Karpas-422 (cell line): ENCODE measurements around the gene WDR36. TPM values are rescaled to one million over a fixed set of nuclear protein-coding genes. Genes with fewer than 3 reads are reported as not detected.

Experiments
- DNase-seq: peaks from one replicate; pipeline ENCODE4 v3.0.0-alpha.2; 2015
- H2AFZ ChIP-seq: fragments of 200-600 bp; sonication (generic); 2 replicates; pipeline ENCODE4 v1.6.1; 2014; ENCODE audit warnings: antibody characterized with exemption, low read length, mixed read lengths
- H3K27ac ChIP-seq: fragments of 200-600 bp; sonication (generic); 2 replicates; pipeline ENCODE4 v1.5.1; 2014; ENCODE audit warnings: mild to moderate bottlenecking, low read length, moderate library complexity
- H3K27me3 ChIP-seq: fragments of 200-600 bp; sonication (generic); 2 replicates; pipeline ENCODE4 v1.6.1; 2014; ENCODE audit warnings: low read length, mixed read lengths
- H3K36me3 ChIP-seq: fragments of 200-600 bp; sonication (generic); 2 replicates; pipeline ENCODE4 v1.6.1; 2014; ENCODE audit warnings: low read length, mixed read lengths; ENCODE audit not compliant: insufficient read depth
- H3K4me1 ChIP-seq: fragments of 200-600 bp; sonication (generic); 2 replicates; pipeline ENCODE4 v1.6.1; 2014; ENCODE audit warnings: mild to moderate bottlenecking, low read length, mixed read lengths
- H3K4me2 ChIP-seq: fragments of 200-600 bp; sonication (generic); 2 replicates; pipeline ENCODE4 v1.6.1; 2014; ENCODE audit warnings: low read length, low read depth, mild to moderate bottlenecking; ENCODE audit not compliant: poor library complexity, severe bottlenecking
- H3K4me3 ChIP-seq: fragments of 200-600 bp; sonication (generic); 2 replicates; pipeline ENCODE4 v1.5.1; 2014; ENCODE audit warnings: mild to moderate bottlenecking, antibody characterized with exemption, low read length, mixed read lengths
- H3K79me2 ChIP-seq: fragments of 200-600 bp; sonication (generic); 2 replicates; pipeline ENCODE4 v1.6.1; 2014; ENCODE audit warnings: mild to moderate bottlenecking, low read length, mixed read lengths
- H3K9ac ChIP-seq: fragments of 200-600 bp; sonication (generic); 2 replicates; pipeline ENCODE4 v1.6.0; 2014; ENCODE audit warnings: low read length
- H3K9me2 ChIP-seq: fragments of 200-600 bp; sonication (generic), shearing (Covaris generic); replicated peaks from 2 replicates; pipeline ENCODE4 v1.6.0; 2014; ENCODE audit warnings: mild to moderate bottlenecking, low read length, moderate library complexity; ENCODE audit not compliant: insufficient read depth
- H3K9me3 ChIP-seq: fragments of 300-700, 200-600 bp; sonication (generic); 2 replicates; pipeline ENCODE4 v1.6.1; 2014; ENCODE audit warnings: low read length, mixed read lengths
- H4K20me1 ChIP-seq: fragments of 200-600 bp; sonication (generic); 2 replicates; pipeline ENCODE4 v1.6.1; 2014; ENCODE audit warnings: mild to moderate bottlenecking, antibody characterized with exemption, low read length, low read depth; ENCODE audit not compliant: insufficient read depth
- total RNA-seq: library from RNA; depleted of rRNA; stranded (reverse); fragments of >200 nt; shearing (Covaris generic); gene quantifications from 2 replicates; pipeline ENCODE4 v1.2.3, GENCODE V29; 2014; ENCODE audit warnings: low replicate concordance

Gene WDR36
- total RNA-seq, 1 experiment from 2014 or later = 73.5 TPM

DNA sequence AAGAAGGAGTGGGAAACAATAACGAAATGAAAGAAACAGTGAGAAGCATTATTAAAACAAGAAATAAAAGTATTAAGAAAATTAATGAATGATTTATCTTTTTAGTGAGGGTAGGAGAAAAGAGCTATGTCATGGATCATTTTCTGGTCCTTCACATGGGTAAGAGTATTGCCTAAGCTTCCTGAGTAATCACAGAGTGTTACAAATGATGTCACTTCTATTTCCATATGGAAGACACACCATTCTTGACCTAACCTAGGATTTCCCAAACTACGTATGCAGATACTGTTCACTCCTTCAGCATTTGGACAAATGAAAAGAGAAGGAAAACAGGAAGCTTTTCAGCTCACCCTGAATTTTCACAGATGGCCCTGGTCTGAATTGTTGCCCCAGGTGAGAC is 23.9 kb upstream of the WDR36 start:
- no peaks in the 10 kb centered on the region for H3K9me3 ChIP-seq
- no peak overlapping the region for H2AFZ ChIP-seq
- H3K27ac ChIP-seq = no peak overlapping the region
- no peaks in the 10 kb centered on the region for H4K20me1 ChIP-seq
- H3K9me2 ChIP-seq = no peaks in the 10 kb centered on the region
- no peaks in the 10 kb centered on the region for H3K79me2 ChIP-seq
- H3K4me1 ChIP-seq = no peaks in the 10 kb centered on the region
- no peak overlapping the region for H3K4me2 ChIP-seq
- no peak overlapping the region for H3K9ac ChIP-seq
- no peak overlapping the region for H3K4me3 ChIP-seq
- H3K36me3 ChIP-seq = no peaks in the 10 kb centered on the region
- H3K27me3 ChIP-seq = no peaks in the 10 kb centered on the region
- no peak for DNase-seq

DNA sequence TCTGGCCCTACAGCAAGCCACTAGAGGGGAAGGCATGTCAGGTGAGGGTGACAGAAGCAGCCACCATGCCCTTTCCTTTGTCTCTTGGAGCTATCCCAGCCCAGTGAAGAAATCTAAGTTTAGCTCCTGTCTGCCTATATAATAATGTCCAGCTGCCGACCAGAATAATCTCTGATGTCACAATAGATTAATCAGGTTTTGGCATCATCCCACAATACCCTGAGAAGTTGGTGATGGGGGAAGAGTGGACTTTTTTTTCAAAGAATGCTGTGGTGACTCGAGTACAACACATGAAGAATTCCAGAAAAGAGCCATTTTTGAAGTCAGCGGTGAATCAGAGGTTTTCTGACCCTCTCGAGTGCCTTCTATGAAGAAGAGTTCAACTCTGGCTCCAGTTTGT is 22.3 kb upstream of the WDR36 start:
- no peaks in the 10 kb centered on the region for H4K20me1 ChIP-seq
- H3K36me3 ChIP-seq = no peaks in the 10 kb centered on the region
- no peak for DNase-seq
- no peaks in the 10 kb centered on the region for H3K9me2 ChIP-seq
- no peak overlapping the region for H3K9ac ChIP-seq
- no peak overlapping the region for H3K4me2 ChIP-seq
- H3K79me2 ChIP-seq = no peaks in the 10 kb centered on the region
- H3K4me1 ChIP-seq = peaks cover under 1% of the 10 kb centered on the region; the same call in 1 of the 2 replicates
- H3K4me3 ChIP-seq = no peak overlapping the region
- no peaks in the 10 kb centered on the region for H3K9me3 ChIP-seq
- H3K27me3 ChIP-seq = no peaks in the 10 kb centered on the region
- no peak overlapping the region for H2AFZ ChIP-seq
- H3K27ac ChIP-seq = no peak overlapping the region

- H4K20me1 ChIP-seq = no peaks in the 10 kb centered on the region
- DNase-seq = no peak
- no peak overlapping the region for H3K27ac ChIP-seq
- H3K9me3 ChIP-seq = no peaks in the 10 kb centered on the region
- H3K9me2 ChIP-seq = no peaks in the 10 kb centered on the region
- H3K4me3 ChIP-seq = no peak overlapping the region
- H3K79me2 ChIP-seq = no peaks in the 10 kb centered on the region
- peaks cover 7% of the 10 kb centered on the region for H3K4me1 ChIP-seq
- H3K9ac ChIP-seq = no peak overlapping the region
- no peaks in the 10 kb centered on the region for H3K36me3 ChIP-seq
- H2AFZ ChIP-seq = no peak overlapping the region
- no peaks in the 10 kb centered on the region for H3K27me3 ChIP-seq
- H3K4me2 ChIP-seq = no peak overlapping the region
Measured at GRCh38 chr5:111070272-111071134, 21.6 kb upstream of the WDR36 start.

GRCh38 chr5:111071413-111071812 is 20.7 kb upstream of the WDR36 start, which contains the start of gene TSLP:
TSS of gene TSLP (plus strand) at chr5:111071713. CDS start at chr5:111071891, 178 bp downstream.
- H3K36me3 ChIP-seq = no peaks in the 10 kb centered on the region
- no peaks in the 10 kb centered on the region for H3K79me2 ChIP-seq
- no peak within 1 kb of the TSS for H3K4me2 ChIP-seq
- H4K20me1 ChIP-seq = no peaks in the 10 kb centered on the region
- no peaks in the 10 kb centered on the region for H3K27me3 ChIP-seq
- H3K9ac ChIP-seq = no peak within 1 kb of the TSS
- H3K27ac ChIP-seq = no peak within 1 kb of the TSS
- no peaks in the 10 kb centered on the region for H3K9me2 ChIP-seq
- no peak for DNase-seq
- H3K4me3 ChIP-seq = no peak within 1 kb of the TSS
- H3K9me3 ChIP-seq = no peaks in the 10 kb centered on the region
- peaks cover 16% of the 10 kb centered on the region for H3K4me1 ChIP-seq
- H2AFZ ChIP-seq = no peak within 1 kb of the TSS

GRCh38 chr5:111072949-111073682 is 19.0 kb upstream of the WDR36 start:
- H3K4me2 ChIP-seq = no peak overlapping the region
- H3K27me3 ChIP-seq = no peaks in the 10 kb centered on the region
- H3K27ac ChIP-seq = no peak overlapping the region
- H3K36me3 ChIP-seq = no peaks in the 10 kb centered on the region
- DNase-seq = no peak
- peaks cover 16% of the 10 kb centered on the region for H3K4me1 ChIP-seq
- no peaks in the 10 kb centered on the region for H4K20me1 ChIP-seq
- H3K79me2 ChIP-seq = no peaks in the 10 kb centered on the region
- no peak overlapping the region for H2AFZ ChIP-seq
- no peaks in the 10 kb centered on the region for H3K9me3 ChIP-seq
- no peak overlapping the region for H3K9ac ChIP-seq
- H3K9me2 ChIP-seq = no peaks in the 10 kb centered on the region
- no peak overlapping the region for H3K4me3 ChIP-seq

DNA sequence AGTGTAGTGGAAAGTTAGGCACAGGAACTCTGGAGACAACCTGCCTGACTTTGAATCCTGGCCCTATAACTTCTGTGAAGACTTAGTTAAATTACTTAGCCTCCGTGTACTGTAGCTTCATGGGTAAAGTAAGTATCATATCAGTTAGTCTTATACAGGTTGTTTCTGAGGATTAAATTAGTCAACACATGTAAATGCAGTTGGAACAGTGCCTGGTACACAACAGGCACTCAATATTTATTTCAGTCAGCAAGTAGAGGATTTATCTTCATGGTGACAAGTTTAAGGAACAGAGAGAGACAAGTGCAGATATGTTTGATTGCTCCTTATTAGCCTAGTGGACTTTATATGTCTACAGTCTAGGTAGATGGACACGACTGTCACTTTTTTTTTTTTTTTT is 17.9 kb upstream of the WDR36 start:
- H3K4me2 ChIP-seq = no peak overlapping the region

GRCh38 chr5:111075520-111075919 is 16.6 kb upstream of the WDR36 start:
- Histone ChIP-seq H3K27ac (no peak overlapping the region), H3K36me3 (no peaks in the 10 kb centered on the region), H3K4me1 (peaks cover 29% of the 10 kb centered on the region), H3K4me2 (no peak overlapping the region), H3K4me3 (no peak overlapping the region), H3K9me2 (no peaks in the 10 kb centered on the region), H3K9ac (no peak overlapping the region), H3K79me2 (no peaks in the 10 kb centered on the region), H2AFZ (no peak overlapping the region), H3K9me3 (no peaks in the 10 kb centered on the region), H4K20me1 (no peaks in the 10 kb centered on the region), H3K27me3 (no peaks in the 10 kb centered on the region)
- DNase-seq = no peak

More for the DNA sequence above, 17.9 kb upstream of the WDR36 start:
- Histone ChIP-seq H3K9me2 (no peaks in the 10 kb centered on the region), H2AFZ (no peak overlapping the region), H3K27me3 (no peaks in the 10 kb centered on the region), H4K20me1 (no peaks in the 10 kb centered on the region), H3K27ac (no peak overlapping the region), H3K9ac (no peak overlapping the region), H3K4me3 (no peak overlapping the region), H3K79me2 (no peaks in the 10 kb centered on the region), H3K9me3 (no peaks in the 10 kb centered on the region), H3K4me1 (peaks cover 16% of the 10 kb centered on the region), H3K36me3 (no peaks in the 10 kb centered on the region)
- DNase-seq = no peak

GRCh38 chr5:111076091-111076490 is 16.1 kb upstream of the WDR36 start:
- H3K9me3 ChIP-seq = no peaks in the 10 kb centered on the region
- H4K20me1 ChIP-seq = no peaks in the 10 kb centered on the region
- no peaks in the 10 kb centered on the region for H3K27me3 ChIP-seq
- H2AFZ ChIP-seq = no peak overlapping the region
- no peak for DNase-seq
- no peaks in the 10 kb centered on the region for H3K79me2 ChIP-seq
- H3K27ac ChIP-seq = no peak overlapping the region
- H3K9me2 ChIP-seq = no peaks in the 10 kb centered on the region
- H3K4me3 ChIP-seq = no peak overlapping the region
- H3K9ac ChIP-seq = no peak overlapping the region
- no peaks in the 10 kb centered on the region for H3K36me3 ChIP-seq
- peaks cover 34% of the 10 kb centered on the region for H3K4me1 ChIP-seq
- no peak overlapping the region for H3K4me2 ChIP-seq
